ENCODE data around the gene UBC.

DNA sequence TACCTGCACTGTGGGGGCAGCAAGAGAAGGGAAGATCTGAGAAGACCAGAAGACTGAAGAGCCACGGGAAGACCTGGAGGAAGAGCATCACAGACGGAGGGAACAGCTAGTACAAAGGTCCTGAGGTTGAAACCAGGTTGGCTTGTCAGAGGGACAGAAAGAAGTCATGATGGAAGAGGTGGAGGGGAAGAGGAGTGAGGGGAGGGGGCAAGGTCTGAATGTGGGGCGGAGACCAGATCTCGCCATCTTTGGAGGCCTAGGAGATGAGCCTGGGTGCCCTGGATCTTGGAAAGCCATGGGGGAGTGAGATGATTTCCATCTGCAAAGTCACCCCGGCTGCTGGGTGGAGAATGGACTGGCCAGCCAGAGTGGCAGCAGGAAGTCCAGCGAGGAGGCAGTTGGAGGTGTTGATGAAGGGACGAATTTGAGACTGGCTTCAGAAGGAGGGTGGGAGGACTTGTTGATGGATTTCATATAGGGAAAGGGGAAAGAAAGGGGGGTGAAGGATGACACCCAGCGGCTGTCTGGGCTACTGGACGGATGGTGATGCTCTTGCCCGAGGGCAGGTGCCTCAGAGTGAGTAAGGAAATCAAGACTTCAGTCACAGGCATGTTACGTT lies 14.6 kb upstream of the UBC start:
- TF ChIP-seq, protein P1, sequence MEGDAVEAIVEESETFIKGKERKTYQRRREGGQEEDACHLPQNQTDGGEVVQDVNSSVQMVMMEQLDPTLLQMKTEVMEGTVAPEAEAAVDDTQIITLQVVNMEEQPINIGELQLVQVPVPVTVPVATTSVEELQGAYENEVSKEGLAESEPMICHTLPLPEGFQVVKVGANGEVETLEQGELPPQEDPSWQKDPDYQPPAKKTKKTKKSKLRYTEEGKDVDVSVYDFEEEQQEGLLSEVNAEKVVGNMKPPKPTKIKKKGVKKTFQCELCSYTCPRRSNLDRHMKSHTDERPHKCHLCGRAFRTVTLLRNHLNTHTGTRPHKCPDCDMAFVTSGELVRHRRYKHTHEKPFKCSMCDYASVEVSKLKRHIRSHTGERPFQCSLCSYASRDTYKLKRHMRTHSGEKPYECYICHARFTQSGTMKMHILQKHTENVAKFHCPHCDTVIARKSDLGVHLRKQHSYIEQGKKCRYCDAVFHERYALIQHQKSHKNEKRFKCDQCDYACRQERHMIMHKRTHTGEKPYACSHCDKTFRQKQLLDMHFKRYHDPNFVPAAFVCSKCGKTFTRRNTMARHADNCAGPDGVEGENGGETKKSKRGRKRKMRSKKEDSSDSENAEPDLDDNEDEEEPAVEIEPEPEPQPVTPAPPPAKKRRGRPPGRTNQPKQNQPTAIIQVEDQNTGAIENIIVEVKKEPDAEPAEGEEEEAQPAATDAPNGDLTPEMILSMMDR (conservative IDR thresholded peaks at IDR 0.05 in 1 of 2, IDR thresholded peaks at IDR 0.05 in 1 of 2; ENCODE audit: low read depth in 1 of 2, low read length in 2 of 2), result no peak
- TF ChIP-seq EZH2 (IDR thresholded peaks at IDR 0.05; ENCODE audit: low read length, missing control alignments), result no peak
